OCI-LY7 (cell line): ENCODE data around the gene CHI3L2.

Experiments used
- CTCF ChIP-seq: fragments of 200-600 bp; sonication (generic); conservative IDR thresholded peaks from 2 replicates; pipeline ENCODE4 v1.5.1; 2014; ENCODE audit warnings: mild to moderate bottlenecking, antibody characterized with exemption, low read length, moderate library complexity, mixed read lengths
- EZH2phosphoT487 ChIP-seq: fragments of 200-600 bp; sonication (generic); IDR thresholded peaks from 2 replicates; pipeline ENCODE4 v1.6.1; 2018; ENCODE audit warnings: low read depth, borderline replicate concordance, mild to moderate bottlenecking, mixed run types, antibody characterized with exemption, low read length, moderate library complexity, mixed read lengths

DNA sequence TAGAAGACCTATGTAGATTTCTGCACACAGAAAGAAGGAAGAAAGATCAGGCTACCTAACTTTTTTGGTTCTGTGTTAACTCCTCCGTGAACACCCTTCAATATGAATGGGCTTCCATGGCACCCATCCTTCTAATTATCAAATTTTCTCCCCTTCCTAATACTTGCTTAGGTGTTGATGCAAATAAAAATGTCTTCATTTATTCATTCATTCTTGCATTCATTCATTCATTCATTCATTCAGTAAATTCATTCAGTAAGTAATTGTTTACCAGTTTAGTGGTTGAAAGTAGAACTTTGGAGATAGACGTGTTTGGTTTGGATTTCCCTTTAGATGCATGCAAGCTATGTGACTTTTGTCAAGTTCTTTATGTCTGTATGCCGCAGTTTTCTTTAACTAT lies 4.6 kb downstream of the CHI3L2 start:
- TF ChIP-seq CTCF (no peak), EZH2phosphoT487 (no peak)
